Body of pancreas (tissue), 4 donors: Measurements from ENCODE around the gene NR4A1. TPM values are rescaled to one million over a fixed set of nuclear protein-coding genes. Genes with fewer than 3 reads are reported as not detected.

Experiments used
- ATAC-seq: fragments of 150-250 bp; one replicate; pipeline ENCODE4 v1.9.1; 2016
- DNase-seq, 4 donors: peaks; one replicate each; pipeline ENCODE4 v3.0.0-alpha.2; 2019
- H3K27ac ChIP-seq, 4 donors: fragments of 200-600 bp; sonication (generic); 1 replicate in 3 of 4; 2 replicates in 1 of 4; pipeline versions ENCODE4 v1.5.1 to v1.6.1; 2016 to 2019; ENCODE audit warnings: mild to moderate bottlenecking in 1 of 4, mixed read lengths in 1 of 4, moderate library complexity in 1 of 4
- H3K27me3 ChIP-seq, 2 donors: fragments of 200-600 bp; sonication (generic); one replicate each; pipeline ENCODE4 v1.6.0; 2016; ENCODE audit warnings: mild to moderate bottlenecking in 1 of 2
- H3K36me3 ChIP-seq, 2 donors: fragments of 200-600 bp; sonication (generic); replicated peaks in 1 of 2; 2 replicates each; pipeline ENCODE4 v1.5.1; 2016; ENCODE audit warnings: low read depth in 2 of 2; ENCODE audit not compliant: insufficient read depth in 1 of 2
- H3K4me1 ChIP-seq: fragments of 200-600 bp; sonication (generic); one replicate; pipeline ENCODE4 v1.6.0; 2016
- H3K4me3 ChIP-seq, 2 donors: fragments of 200-600 bp; sonication (generic); 1 replicate in 1 of 2; 2 replicates in 1 of 2; pipeline ENCODE4 v1.5.1; 2016 to 2019
- H3K9me3 ChIP-seq, 3 donors: fragments of 200-600 bp; sonication (generic); 1 replicate in 2 of 3; 2 replicates in 1 of 3; pipeline ENCODE4 v1.5.1; 2016
- POLR2A ChIP-seq, 3 donors: fragments of 450-650 bp; IDR thresholded peaks; one replicate each; pipeline ENCODE4 v1.6.1; 2016; ENCODE audit warnings: antibody characterized with exemption in 3 of 3, mild to moderate bottlenecking in 2 of 3
- WGBS, 2 donors: methylation state at CpG; one replicate each; pipeline ENCODE4 v1.1.5; 2017; 5-methylcytosine and 5-hydroxymethylcytosine counted together
- intact Hi-C: fragments of 100-400 bp; cut with DNase I; formaldehyde crosslinking; loops from one replicate; pipeline ENCODE4 v1.15.1; 2023
- total RNA-seq, 2 donors: library from RNA; depleted of rRNA; stranded (reverse); fragments of >200 nt; gene quantifications; one replicate each; pipeline ENCODE4 v1.1.0, GENCODE V29; 2016
- TF ChIP-seq, protein P1 (sequence below), 7 experiments: fragments of 450-650 bp in 4 of 7; fragments of 200-600 bp in 3 of 7; sonication (generic) in 3 of 7; IDR thresholded peaks; one replicate each; pipeline ENCODE4 v1.5.1; 2016 to 2019; ENCODE audit warnings: antibody characterized with exemption in 7 of 7

The NR4A1 gene
- total RNA-seq, 2 donors from 2014 or later = 36.6 to 253 TPM

DNA sequence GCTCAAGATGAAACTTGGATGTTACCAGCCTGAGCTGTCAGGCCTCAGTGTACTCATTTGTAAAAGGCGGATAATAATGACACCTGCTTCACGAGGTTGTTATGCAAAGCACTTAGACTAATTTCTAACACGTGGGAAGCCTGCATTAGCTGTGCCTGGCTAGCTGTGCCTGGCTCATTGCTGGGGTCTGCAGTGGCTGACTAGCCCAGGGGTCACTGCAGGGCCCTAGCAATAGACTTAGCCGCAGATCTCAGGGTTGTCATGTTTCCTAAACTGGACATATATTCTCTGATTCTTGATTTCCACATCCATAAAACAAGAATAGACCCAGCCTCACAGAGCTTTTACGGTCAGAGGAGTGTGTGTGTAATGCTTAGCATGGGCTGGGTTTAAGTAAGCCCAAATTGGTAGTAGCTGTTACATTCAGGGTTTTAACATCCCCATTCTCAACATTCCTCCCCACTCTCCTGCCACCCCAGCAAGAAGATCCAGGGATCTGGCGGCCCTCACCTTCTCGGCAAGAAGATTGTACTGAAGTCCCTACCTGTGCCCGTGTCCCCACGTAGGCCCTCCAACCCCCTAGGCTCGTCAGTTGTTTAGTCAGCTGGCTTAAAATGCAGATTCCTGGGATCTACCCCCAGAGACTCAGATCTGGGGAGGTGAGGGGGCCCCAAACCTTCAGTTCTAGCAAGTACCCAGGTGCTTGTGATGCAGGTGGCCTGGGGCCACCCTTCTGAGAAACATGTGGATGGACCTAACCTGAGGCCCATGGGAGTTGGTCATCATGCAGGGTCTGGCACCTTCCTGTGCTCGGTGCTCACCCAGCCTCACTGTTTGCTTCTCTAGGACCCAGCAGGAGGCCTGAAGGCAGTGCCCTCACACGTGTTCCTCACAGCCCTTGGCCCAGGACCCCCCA lies 8.6 kb downstream of the NR4A1 start:
- intact Hi-C loops = no loop called here
- H3K9me3 ChIP-seq = no peaks in the 10 kb centered on the region
- H3K4me3 ChIP-seq = no peak overlapping the region
- peak; percentile 4 for ATAC-seq
- no peak for DNase-seq
- no peaks in the 10 kb centered on the region for H3K27me3 ChIP-seq
- H3K4me1 ChIP-seq = peaks cover 27% of the 10 kb centered on the region
- peak overlapping the region in 1 of 4 donors; percentile 13 for H3K27ac ChIP-seq
- WGBS, 2 donors = 76 to 78% methylated on average over 12 of the region's 12 CpGs
- H3K36me3 ChIP-seq = no peaks in the 10 kb centered on the region
- peak in 2 of 3 donors; percentile 17 to 34 for TF ChIP-seq POLR2A (IDR thresholded peaks at IDR 0.05)
- TF ChIP-seq, protein P1, sequence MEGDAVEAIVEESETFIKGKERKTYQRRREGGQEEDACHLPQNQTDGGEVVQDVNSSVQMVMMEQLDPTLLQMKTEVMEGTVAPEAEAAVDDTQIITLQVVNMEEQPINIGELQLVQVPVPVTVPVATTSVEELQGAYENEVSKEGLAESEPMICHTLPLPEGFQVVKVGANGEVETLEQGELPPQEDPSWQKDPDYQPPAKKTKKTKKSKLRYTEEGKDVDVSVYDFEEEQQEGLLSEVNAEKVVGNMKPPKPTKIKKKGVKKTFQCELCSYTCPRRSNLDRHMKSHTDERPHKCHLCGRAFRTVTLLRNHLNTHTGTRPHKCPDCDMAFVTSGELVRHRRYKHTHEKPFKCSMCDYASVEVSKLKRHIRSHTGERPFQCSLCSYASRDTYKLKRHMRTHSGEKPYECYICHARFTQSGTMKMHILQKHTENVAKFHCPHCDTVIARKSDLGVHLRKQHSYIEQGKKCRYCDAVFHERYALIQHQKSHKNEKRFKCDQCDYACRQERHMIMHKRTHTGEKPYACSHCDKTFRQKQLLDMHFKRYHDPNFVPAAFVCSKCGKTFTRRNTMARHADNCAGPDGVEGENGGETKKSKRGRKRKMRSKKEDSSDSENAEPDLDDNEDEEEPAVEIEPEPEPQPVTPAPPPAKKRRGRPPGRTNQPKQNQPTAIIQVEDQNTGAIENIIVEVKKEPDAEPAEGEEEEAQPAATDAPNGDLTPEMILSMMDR (IDR thresholded peaks at IDR 0.05) = no peak

DNA sequence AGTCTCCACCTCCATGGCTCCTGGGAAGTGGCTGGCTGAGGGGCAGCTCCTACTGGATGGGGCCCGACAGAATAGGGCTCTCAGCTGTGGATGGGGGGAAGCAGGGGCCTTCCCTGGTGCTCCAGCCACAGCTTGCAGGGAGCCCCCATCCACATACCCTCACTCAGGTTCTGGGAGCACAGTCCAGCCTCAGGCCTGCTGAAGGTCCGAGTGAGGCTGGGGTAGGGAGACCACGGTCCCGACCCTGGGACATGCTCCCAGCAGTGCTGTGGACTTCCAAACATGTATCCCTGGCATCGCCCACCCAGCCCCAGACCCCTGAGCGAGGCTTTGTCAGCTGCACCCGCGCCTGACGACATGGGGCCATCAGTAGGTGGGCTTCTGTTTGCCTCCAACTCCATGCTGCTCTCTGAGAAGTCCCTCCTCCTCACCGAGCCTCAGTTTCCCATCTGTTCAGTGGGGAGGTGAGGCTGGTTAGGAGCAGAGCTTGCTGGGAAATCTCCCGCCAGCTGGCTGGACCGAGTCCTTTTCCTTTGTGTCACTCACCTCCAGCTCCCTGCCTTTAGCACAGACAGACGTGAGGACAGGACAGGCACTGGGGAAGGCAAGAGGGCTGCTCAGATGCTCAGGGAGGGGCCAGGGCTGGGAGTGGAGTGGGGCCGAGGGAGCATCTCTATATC lies 9.4 kb downstream of the NR4A1 start:
- 74 to 83% methylated on average over 7 to 14 of the region's 14 CpGs for WGBS, 2 donors
- H3K27me3 ChIP-seq = no peaks in the 10 kb centered on the region
- intact Hi-C loops = no loop called here
- no peak overlapping the region for H3K4me3 ChIP-seq
- DNase-seq (peak in 1 of 4 donors; percentile 13), ATAC-seq (peak; percentile 1)
- peak overlapping the region in 1 of 4 donors; percentile 13 for H3K27ac ChIP-seq
- H3K9me3 ChIP-seq = no peaks in the 10 kb centered on the region
- no peaks in the 10 kb centered on the region for H3K36me3 ChIP-seq
- peaks cover 27% of the 10 kb centered on the region for H3K4me1 ChIP-seq
- TF ChIP-seq, protein P1 (IDR thresholded peaks at IDR 0.05) = no peak
- TF ChIP-seq POLR2A (IDR thresholded peaks at IDR 0.05) = no peak

DNA sequence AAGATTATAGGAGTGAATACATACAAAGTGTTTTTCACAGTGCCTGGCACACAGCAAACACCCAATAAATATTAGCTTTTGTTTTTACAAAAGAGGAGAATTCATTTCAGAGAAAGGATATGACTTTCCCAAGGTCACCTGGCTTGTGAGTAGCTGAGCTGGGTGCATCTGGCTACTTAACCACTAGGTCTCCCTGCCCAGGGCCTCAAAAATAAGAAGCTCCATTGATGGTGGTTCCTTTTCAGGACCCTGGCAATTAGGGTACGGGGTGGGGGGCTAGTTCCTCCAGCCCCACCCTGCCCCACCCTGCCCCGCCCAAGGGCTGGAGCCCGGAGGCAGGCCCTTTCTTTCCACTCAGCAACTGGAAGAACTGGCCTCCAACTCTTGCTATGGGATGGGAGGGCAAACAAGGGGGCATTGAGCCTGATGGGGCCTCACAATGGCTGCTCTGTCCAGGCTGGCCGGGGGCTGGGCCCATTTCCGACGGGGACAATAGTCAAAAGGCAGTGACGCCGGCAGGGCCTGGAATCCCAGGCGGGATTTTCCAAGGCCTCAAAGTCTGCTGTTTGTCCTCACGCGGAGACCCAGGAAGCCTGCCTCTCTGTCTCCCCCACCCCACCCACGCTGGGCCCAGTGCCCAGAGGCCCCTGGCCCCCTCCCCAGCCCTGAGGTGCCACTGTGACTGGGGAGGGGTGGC lies 10.4 kb downstream of the NR4A1 start:
- DNase-seq = no peak
- H3K9me3 ChIP-seq = no peaks in the 10 kb centered on the region
- no peak for ATAC-seq
- intact Hi-C loops = no loop called here
- no peaks in the 10 kb centered on the region for H3K27me3 ChIP-seq
- no peaks in the 10 kb centered on the region for H3K36me3 ChIP-seq
- H3K27ac ChIP-seq = peak overlapping the region in 3 of 4 donors; percentile 12 to 64 (median 24)
- no peak overlapping the region for H3K4me3 ChIP-seq
- TF ChIP-seq, protein P1 (IDR thresholded peaks at IDR 0.05) = no peak
- no peak for TF ChIP-seq POLR2A (IDR thresholded peaks at IDR 0.05)
- WGBS, 2 donors = 51 to 66% methylated on average over 9 to 12 of the region's 12 CpGs
- H3K4me1 ChIP-seq = peaks cover 27% of the 10 kb centered on the region

DNA sequence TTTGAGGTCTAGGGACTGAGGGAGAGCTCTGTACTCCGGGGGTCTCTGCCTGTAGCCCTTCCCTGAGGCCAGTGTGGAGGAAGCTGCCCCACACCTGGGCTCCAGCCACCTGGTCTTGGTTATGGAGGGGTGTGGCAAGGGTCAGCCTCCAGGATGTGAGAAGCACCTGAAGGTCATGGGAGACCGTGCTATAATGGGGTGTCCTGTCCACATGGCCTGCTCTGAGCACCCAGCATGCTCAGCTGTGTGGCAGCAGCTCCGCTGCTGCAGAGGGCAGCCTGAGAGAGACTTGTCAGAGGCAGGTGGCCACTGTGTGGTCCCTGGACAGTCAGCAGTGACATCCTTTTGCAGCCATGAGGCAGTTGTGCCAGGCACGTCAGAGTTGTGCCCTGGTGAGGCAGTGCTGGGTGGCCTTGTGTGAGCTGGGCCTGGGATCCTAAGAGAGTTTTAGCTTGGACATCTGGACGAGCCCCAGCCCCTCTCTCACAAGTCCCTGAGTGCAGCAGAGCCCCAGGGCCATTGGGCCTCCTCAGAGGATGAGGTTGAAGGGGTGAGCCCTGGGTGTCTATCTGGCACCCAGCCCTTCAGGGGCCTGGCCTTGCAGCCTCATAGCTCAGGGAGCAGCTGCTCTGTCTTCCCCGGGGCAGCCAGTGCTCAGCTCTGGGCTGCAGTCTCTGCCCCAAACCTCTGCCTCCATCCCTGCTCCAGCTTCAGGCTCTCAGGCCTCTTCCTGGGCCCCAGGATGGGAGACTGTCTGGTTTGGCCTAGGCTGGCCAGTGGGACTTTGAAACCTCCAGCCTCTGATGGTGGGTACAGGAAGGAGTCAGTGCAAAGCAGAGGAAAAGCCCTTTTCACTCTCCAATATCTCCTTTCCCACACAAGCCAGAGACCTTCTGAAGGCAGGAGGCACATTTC lies 11.2 kb downstream of the NR4A1 start:
- H3K4me3 ChIP-seq = no peak overlapping the region
- H3K36me3 ChIP-seq = no peaks in the 10 kb centered on the region
- no peak for DNase-seq
- TF ChIP-seq, protein P1 (IDR thresholded peaks at IDR 0.05) = no peak
- no peak for TF ChIP-seq POLR2A (IDR thresholded peaks at IDR 0.05)
- peak overlapping the region in 3 of 4 donors; percentile 24 to 64 (median 55) for H3K27ac ChIP-seq
- intact Hi-C loops = no loop called here
- H3K27me3 ChIP-seq = no peaks in the 10 kb centered on the region
- 64 to 94% methylated on average over 2 to 6 of the region's 6 CpGs for WGBS, 2 donors
- H3K9me3 ChIP-seq = no peaks in the 10 kb centered on the region
- peaks cover 27% of the 10 kb centered on the region for H3K4me1 ChIP-seq
- no peak for ATAC-seq
